ENCODE measurements around the gene TSPOAP1. TPM values are rescaled to one million over a fixed set of nuclear protein-coding genes. Genes with fewer than 3 reads are reported as not detected.

TSPOAP1 gene
- total RNA-seq, 1 donor, result 0.86 TPM

DNA sequence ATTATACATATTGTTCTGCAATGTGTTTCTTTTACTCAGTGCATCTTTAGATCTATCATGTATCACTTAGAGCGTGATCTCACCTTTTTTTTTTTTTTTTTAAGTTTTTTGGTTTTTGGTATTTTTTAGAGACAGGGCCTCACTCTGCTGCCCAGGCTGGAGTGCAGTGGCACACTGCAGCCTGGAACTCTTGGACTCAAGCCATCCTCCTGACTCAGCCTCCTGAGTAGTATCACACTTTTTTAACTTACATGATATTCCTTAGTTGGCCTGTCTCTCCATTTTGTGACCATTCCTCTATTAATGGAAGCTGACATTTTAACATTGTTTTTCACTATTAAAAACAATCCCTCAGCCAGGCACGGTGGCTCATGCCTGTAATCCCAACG is 43.2 kb downstream of the TSPOAP1 start:
- no peak for TF ChIP-seq CTCF (IDR thresholded peaks at IDR 0.05; ENCODE audit: insufficient read depth, low read depth, low read length)
- H3K4me3 ChIP-seq (ENCODE audit: low read depth, low read length), result no peak overlapping the region
- DNase-seq (ENCODE audit: low read depth), result no peak

DNA sequence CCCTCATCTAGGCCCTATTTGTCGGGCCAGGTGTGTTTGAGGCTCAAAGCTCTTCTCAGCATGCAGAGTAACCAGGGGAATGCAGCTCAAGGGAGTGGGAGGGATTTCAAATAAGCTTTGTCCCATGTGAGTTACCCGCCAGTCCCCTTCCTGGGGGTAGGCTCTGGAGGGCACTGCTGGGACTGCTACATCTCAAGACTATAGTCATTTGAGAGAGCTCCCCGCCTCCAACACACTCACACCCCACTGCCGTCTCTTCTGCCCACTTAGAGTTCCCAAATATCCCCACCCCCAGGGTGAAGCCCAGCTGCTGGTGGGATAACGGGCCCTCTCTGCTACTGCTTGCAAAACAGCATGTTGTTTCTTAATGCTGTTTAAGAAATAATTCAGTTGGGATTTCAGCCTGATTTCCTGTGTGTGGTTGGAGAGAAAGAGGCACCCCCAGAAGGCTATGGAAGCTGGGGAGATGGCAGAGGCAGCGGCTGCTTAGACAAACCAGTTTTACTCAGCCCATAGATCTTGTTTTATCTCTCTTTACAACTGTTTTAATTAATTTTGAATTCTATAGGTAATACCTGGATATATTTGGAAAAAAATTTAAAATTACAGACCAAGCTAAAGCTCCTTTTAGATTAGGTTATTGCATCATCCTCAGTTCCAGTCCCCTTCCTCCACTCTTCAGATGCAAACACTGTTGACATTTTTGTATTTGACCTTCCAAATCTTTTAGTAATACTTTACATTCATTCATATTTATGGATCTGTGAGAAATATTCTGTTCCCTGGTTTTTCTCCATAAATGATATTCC is 43.8 kb downstream of the TSPOAP1 start:
- no peak for DNase-seq (ENCODE audit: low read depth)
- no peak for TF ChIP-seq CTCF (IDR thresholded peaks at IDR 0.05; ENCODE audit: insufficient read depth, low read depth, low read length)
- H3K4me3 ChIP-seq (ENCODE audit: low read depth, low read length), result no peak overlapping the region

GRCh38 chr17:58283674-58284612 is 44.7 kb downstream of the TSPOAP1 start:
- no peak overlapping the region for H3K4me3 ChIP-seq (ENCODE audit: low read depth, low read length)
- TF ChIP-seq CTCF (IDR thresholded peaks at IDR 0.05; ENCODE audit: insufficient read depth, low read depth, low read length), result no peak
- no peak for DNase-seq (ENCODE audit: low read depth)

- no peak for TF ChIP-seq CTCF (IDR thresholded peaks at IDR 0.05; ENCODE audit: insufficient read depth, low read depth, low read length)
- no peak for DNase-seq (ENCODE audit: low read depth)
- H3K4me3 ChIP-seq (ENCODE audit: low read depth, low read length), result no peak overlapping the region
Measured at GRCh38 chr17:58282442-58282841, 46.2 kb downstream of the TSPOAP1 start.

GRCh38 chr17:58281511-58282011 is 47.0 kb downstream of the TSPOAP1 start:
- no peak for DNase-seq (ENCODE audit: low read depth)
- H3K4me3 ChIP-seq (ENCODE audit: low read depth, low read length), result no peak overlapping the region
- no peak for TF ChIP-seq CTCF (IDR thresholded peaks at IDR 0.05; ENCODE audit: insufficient read depth, low read depth, low read length)

- H3K4me3 ChIP-seq (ENCODE audit: low read depth, low read length), result no peak within 1 kb of the TSS
- no peak for TF ChIP-seq CTCF (IDR thresholded peaks at IDR 0.05; ENCODE audit: insufficient read depth, low read depth, low read length)
- no peak for DNase-seq (ENCODE audit: low read depth)
Measured at GRCh38 chr17:58280480-58281217, 47.9 kb downstream of the TSPOAP1 start, which contains the start of gene MPO. MPO (minus strand) TSS chr17:58280935; CDS start chr17:58280758, 177 bp downstream.
